A673 (cell line): ENCODE data around the gene MICU1. TPM values are rescaled to one million over a fixed set of nuclear protein-coding genes. Genes with fewer than 3 reads are reported as not detected.
"Not testable (repeated sequence)": the region's sequence is repeated elsewhere in the genome, so short reads cannot be mapped to it uniquely, and the experiment has no call there.

Experiments
- BruUV-seq: library from RNA; stranded (reverse); fragments of 400-500 nt; replicated peaks from 2 replicates; lab custom pipeline; 2021; lab: Mats Ljungman, UMichigan
- CTCF ChIA-PET: fragments of 300-600 bp; sonication (Branson Sonifier 250); formaldehyde crosslinking; loops from one replicate; lab custom pipeline; 2022; ENCODE audit warnings: antibody characterized with exemption; lab: Charles Lee
- POLR2A ChIA-PET: fragments of 300-600 bp; sonication (Branson Sonifier 250); formaldehyde crosslinking; loops from one replicate; lab custom pipeline; 2022; ENCODE audit warnings: antibody characterized with exemption; ENCODE audit not compliant: low non-redundant PET; lab: Charles Lee
- DNase-seq: peaks from one replicate; pipeline ENCODE4 v3.0.0-alpha.2; 2015; ENCODE audit warnings: low spot score
- H3K27ac ChIP-seq: fragments of 200-600 bp; sonication (generic); 2 replicates; pipeline ENCODE4 v1.5.1; 2016; ENCODE audit warnings: mixed run types, low read depth, mild to moderate bottlenecking, mixed read lengths, antibody characterized with exemption, low read length; ENCODE audit not compliant: poor library complexity, severe bottlenecking
- H3K27me3 ChIP-seq: fragments of 200-600 bp; sonication (generic); replicated peaks from 2 replicates; pipeline ENCODE4 v1.6.1; 2017; ENCODE audit warnings: mixed run types, low read depth, mild to moderate bottlenecking, mixed read lengths, antibody characterized with exemption, low read length; ENCODE audit not compliant: insufficient read depth, poor library complexity
- H3K36me3 ChIP-seq: fragments of 200-600 bp; sonication (generic); 2 replicates; pipeline ENCODE4 v1.6.1; 2016; ENCODE audit warnings: mixed run types, mild to moderate bottlenecking, mixed read lengths, antibody characterized with exemption, low read length; ENCODE audit not compliant: insufficient read depth, poor library complexity, severe bottlenecking
- H3K4me1 ChIP-seq: fragments of 200-600 bp; sonication (generic); 2 replicates; pipeline ENCODE4 v1.6.1; 2017; ENCODE audit warnings: mixed run types, mild to moderate bottlenecking, mixed read lengths, antibody characterized with exemption, low read length; ENCODE audit not compliant: insufficient read depth, poor library complexity, severe bottlenecking
- H3K4me3 ChIP-seq: fragments of 200-600 bp; sonication (generic); 2 replicates; pipeline ENCODE4 v1.5.1; 2016; ENCODE audit warnings: low read depth, mixed run types, mild to moderate bottlenecking, mixed read lengths, low read length; ENCODE audit not compliant: poor library complexity, severe bottlenecking
- H3K9me3 ChIP-seq: fragments of 200-600 bp; sonication (generic); 2 replicates; pipeline ENCODE4 v1.6.1; 2016; ENCODE audit warnings: mixed run types, low read depth, mild to moderate bottlenecking, mixed read lengths, antibody characterized with exemption, low read length; ENCODE audit not compliant: poor library complexity, severe bottlenecking
- CTCF ChIP-seq: fragments of 300-800, 200-600 bp; sonication (generic); conservative IDR thresholded peaks from 2 replicates; pipeline ENCODE4 v1.5.1; 2017; ENCODE audit warnings: low read depth, mild to moderate bottlenecking, antibody characterized with exemption, low read length, moderate library complexity, mixed read lengths
- EZH2 ChIP-seq: fragments of 200-600 bp; sonication (generic); IDR thresholded peaks from 2 replicates; pipeline ENCODE4 v1.6.1; 2017; ENCODE audit warnings: borderline replicate concordance, low read depth, mild to moderate bottlenecking, mixed read lengths, antibody characterized with exemption, low read length; ENCODE audit not compliant: poor library complexity, severe bottlenecking
- intact Hi-C: fragments of 100-400 bp; cut with micrococcal nuclease; formaldehyde crosslinking; loops from one replicate; pipeline ENCODE4 v1.10.0; 2022; ENCODE audit not compliant: unreplicated experiment
- total RNA-seq: library from RNA; stranded (reverse); gene quantifications from 2 replicates; pipeline ENCODE4 v1.2.3, GENCODE V29; 2021

Gene MICU1
- total RNA-seq, 1 experiment from 2014 or later = 37.7 TPM

DNA sequence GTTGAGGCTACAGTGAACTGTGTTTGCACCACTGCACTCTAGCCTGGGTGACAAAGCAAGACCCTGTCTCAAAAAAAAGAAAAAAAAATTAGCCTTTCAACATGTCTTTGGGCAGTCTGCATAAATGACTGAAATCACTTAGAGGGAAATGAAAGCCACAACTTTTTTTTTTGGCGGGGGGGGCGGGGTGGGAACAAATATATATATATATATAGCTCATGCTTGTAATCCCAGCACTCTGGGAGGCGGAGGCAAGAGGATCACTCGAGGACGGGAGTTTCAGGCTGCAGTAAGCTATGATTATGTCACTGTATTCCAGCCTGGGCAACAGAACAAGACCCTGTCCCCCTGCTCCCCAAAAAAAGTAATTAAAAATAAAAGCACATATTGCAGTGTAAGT, 23.4 kb upstream of the MICU1 start:
- H3K27ac ChIP-seq = no peak overlapping the region
- no peaks in the 10 kb centered on the region for H3K4me1 ChIP-seq
- no peaks in the 10 kb centered on the region for H3K9me3 ChIP-seq
- no peak overlapping the region for H3K4me3 ChIP-seq
- intact Hi-C loops = no loop called here
- BruUV-seq = no TSS peak
- no peaks in the 10 kb centered on the region for H3K36me3 ChIP-seq
- CTCF ChIA-PET = no interaction called here
- no peak for DNase-seq
- no peaks in the 10 kb centered on the region for H3K27me3 ChIP-seq
- TF ChIP-seq CTCF = no peak
- TF ChIP-seq EZH2 = no peak
- POLR2A ChIA-PET = interaction anchor here (0.7 kb wide), 1 partner anchor 267 kb away, joined by 5 read pairs; no protein-coding TSS in a partner anchor

DNA sequence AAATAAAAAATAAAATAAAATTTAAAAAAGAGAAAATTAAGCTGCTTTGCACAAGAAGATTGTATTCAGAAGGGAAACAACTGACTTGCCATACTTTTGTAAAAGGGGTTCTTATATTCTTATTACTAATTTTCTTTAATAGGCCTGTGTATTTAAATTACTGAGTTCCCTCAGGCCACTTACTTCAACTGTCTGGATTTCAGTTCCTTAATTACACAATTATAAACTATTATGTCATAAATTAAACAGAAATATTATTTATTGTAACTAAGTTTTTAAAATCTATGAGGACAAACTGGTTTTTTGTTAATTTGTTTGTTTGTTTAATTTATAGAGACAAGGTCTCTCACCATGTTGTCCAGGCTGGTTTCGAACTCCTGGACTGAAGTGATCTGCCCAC, 22.4 kb upstream of the MICU1 start:
- CTCF ChIA-PET = no interaction called here
- no TSS peak for BruUV-seq
- Histone ChIP-seq H3K4me3 (no peak overlapping the region), H3K4me1 (no peaks in the 10 kb centered on the region), H3K27ac (no peak overlapping the region), H3K27me3 (no peaks in the 10 kb centered on the region), H3K36me3 (no peaks in the 10 kb centered on the region), H3K9me3 (no peaks in the 10 kb centered on the region)
- intact Hi-C loops = no loop called here
- POLR2A ChIA-PET = no interaction called here
- no peak for TF ChIP-seq CTCF
- no peak for TF ChIP-seq EZH2
- DNase-seq = no peak

DNA sequence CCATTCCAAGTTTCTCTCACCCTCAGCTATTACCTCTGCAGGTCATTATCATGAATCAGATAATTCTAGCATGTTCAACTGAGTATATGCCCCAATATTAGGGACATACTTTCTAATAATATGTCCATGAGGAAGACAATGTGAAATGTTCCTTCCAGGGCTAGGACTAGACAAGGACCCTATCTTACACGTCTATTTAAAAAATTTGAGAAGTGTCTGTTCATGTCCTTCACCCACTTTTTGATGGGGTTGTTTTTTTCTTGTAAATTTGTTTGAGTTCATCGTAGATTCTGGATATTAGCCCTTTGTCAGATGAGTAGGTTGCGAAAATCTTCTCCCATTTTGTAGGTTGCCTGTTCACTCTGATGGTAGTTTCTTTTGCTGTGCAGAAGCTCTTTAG, 21.1 kb upstream of the MICU1 start:
- CTCF ChIA-PET, DNase-seq, H3K27ac ChIP-seq, POLR2A ChIA-PET, intact Hi-C loops, H3K36me3 ChIP-seq, BruUV-seq, H3K27me3 ChIP-seq, H3K4me3 ChIP-seq, H3K9me3 ChIP-seq, H3K4me1 ChIP-seq: not testable (repeated sequence)

- no TSS peak for BruUV-seq
- H3K27me3 ChIP-seq = no peaks in the 10 kb centered on the region
- H3K4me3 ChIP-seq = no peak overlapping the region
- intact Hi-C loops = no loop called here
- ChIA-PET POLR2A (no interaction called here), CTCF (no interaction called here)
- no peaks in the 10 kb centered on the region for H3K9me3 ChIP-seq
- H3K27ac ChIP-seq = no peak overlapping the region
- H3K36me3 ChIP-seq = no peaks in the 10 kb centered on the region
- TF ChIP-seq CTCF (no peak), EZH2 (no peak)
- no peaks in the 10 kb centered on the region for H3K4me1 ChIP-seq
- DNase-seq = no peak
Measured at GRCh38 chr10:72645263-72645858, 19.5 kb upstream of the MICU1 start.
